NOMO-1 treated with DMSO at 0.1 percent for 48 hours (cell line): ENCODE data around the gene TSR3.

ENCODE experiments used
- DNase-seq: peaks from one replicate; lab custom pipeline; 2025; ENCODE audit not compliant: unreplicated experiment; lab: John Stamatoyannopoulos, UW

Gene TSR3

GRCh38 chr16:1326391-1326790, 25.3 kb downstream of the TSR3 start:
- DNase-seq: no peak

GRCh38 chr16:1325673-1326371, 25.9 kb downstream of the TSR3 start:
- DNase-seq: no peak

- DNase-seq: no peak
Observed at GRCh38 chr16:1325261-1325660, 26.4 kb downstream of the TSR3 start.

GRCh38 chr16:1324286-1324826, 27.3 kb downstream of the TSR3 start:
- no peak for DNase-seq

- DNase-seq: no peak
Observed at GRCh38 chr16:1323296-1324239, 28.1 kb downstream of the TSR3 start.

GRCh38 chr16:1322407-1322806, 29.3 kb downstream of the TSR3 start:
- DNase-seq: no peak

GRCh38 chr16:1320658-1321240, 30.9 kb downstream of the TSR3 start:
- no peak for DNase-seq

GRCh38 chr16:1320097-1320496, 31.6 kb downstream of the TSR3 start:
- no peak for DNase-seq

GRCh38 chr16:1319041-1319440, 32.6 kb downstream of the TSR3 start:
- no peak for DNase-seq

GRCh38 chr16:1318268-1318545, 33.5 kb downstream of the TSR3 start:
- DNase-seq: no peak

- DNase-seq: no peak
Observed at GRCh38 chr16:1317479-1318267, 34.0 kb downstream of the TSR3 start.

- DNase-seq: no peak
Observed at GRCh38 chr16:1316033-1316405, 35.7 kb downstream of the TSR3 start.

GRCh38 chr16:1315081-1316032, 36.3 kb downstream of the TSR3 start:
- DNase-seq: no peak

- no peak for DNase-seq
Observed at GRCh38 chr16:1314399-1315068, 37.1 kb downstream of the TSR3 start.

- no peak for DNase-seq
Observed at GRCh38 chr16:1313721-1314369, 37.8 kb downstream of the TSR3 start.

- DNase-seq: no peak
Observed at GRCh38 chr16:1312903-1313302, 38.8 kb downstream of the TSR3 start.

GRCh38 chr16:1312467-1312816, 39.2 kb downstream of the TSR3 start:
- DNase-seq: no peak

- no peak for DNase-seq
Observed at GRCh38 chr16:1311738-1312466, 39.8 kb downstream of the TSR3 start.
